Liver (tissue), 9 donors: ENCODE data around the gene THOC1. TPM values are rescaled to one million over a fixed set of nuclear protein-coding genes. Genes with fewer than 3 reads are reported as not detected.

Experiments used
- DNase-seq: peaks from one replicate; pipeline ENCODE4 v3.0.0-alpha.2; 2017; ENCODE audit warnings: low spot score
- H3K27ac ChIP-seq, 2 donors: one replicate each; pipeline ENCODE4 v1.7.0; 2013; ENCODE audit warnings: inconsistent platforms in 2 of 2, low read length in 2 of 2, control low read depth in 1 of 2, low read depth in 1 of 2, mild to moderate bottlenecking in 1 of 2
- H3K27me3 ChIP-seq, 4 donors: one replicate each; pipeline versions ENCODE4 v1.6.1 to v1.7.0; 2013; ENCODE audit warnings: low read length in 3 of 4, inconsistent platforms in 1 of 4, mild to moderate bottlenecking in 1 of 4, moderate library complexity in 1 of 4; ENCODE audit not compliant: control insufficient read depth in 4 of 4, insufficient read depth in 4 of 4
- H3K36me3 ChIP-seq, 4 donors: one replicate each; pipeline versions ENCODE4 v1.6.1 to v1.7.0; 2013; ENCODE audit warnings: low read length in 3 of 4, mild to moderate bottlenecking in 3 of 4, low read depth in 1 of 4, moderate library complexity in 1 of 4; ENCODE audit not compliant: control insufficient read depth in 4 of 4, insufficient read depth in 3 of 4
- H3K4me1 ChIP-seq, 4 donors: one replicate each; pipeline versions ENCODE4 v1.6.1 to v1.7.0; 2013; ENCODE audit warnings: low read length in 3 of 4, mild to moderate bottlenecking in 3 of 4, moderate library complexity in 1 of 4; ENCODE audit not compliant: control insufficient read depth in 4 of 4, insufficient read depth in 4 of 4
- H3K4me3 ChIP-seq, 3 donors: one replicate each; pipeline versions ENCODE4 v1.6.1 to v1.7.0; 2013; ENCODE audit warnings: low read length in 3 of 3, control low read depth in 1 of 3, low read depth in 1 of 3, mild to moderate bottlenecking in 1 of 3
- H3K9ac ChIP-seq, 2 donors: one replicate each; pipeline ENCODE4 v1.7.0; 2013; ENCODE audit warnings: low read length in 2 of 2, mild to moderate bottlenecking in 2 of 2, moderate library complexity in 2 of 2, control low read depth in 1 of 2, low read depth in 1 of 2
- H3K9me3 ChIP-seq, 4 donors: one replicate each; pipeline versions ENCODE4 v1.6.1 to v1.7.0; 2013; ENCODE audit warnings: low read length in 3 of 4; ENCODE audit not compliant: control insufficient read depth in 4 of 4
- ATF3 ChIP-seq: IDR thresholded peaks from 2 replicates; pipeline ENCODE4 v1.6.1; 2016; ENCODE audit warnings: antibody characterized with exemption
- CTCF ChIP-seq: fragments of 150-350 bp; IDR thresholded peaks from 2 replicates; pipeline ENCODE4 v1.5.1; 2017; ENCODE audit warnings: improper control_type of control experiment, low read depth, low read length; ENCODE audit not compliant: missing input control
- EGR1 ChIP-seq, 2 donors: IDR thresholded peaks; 2 replicates each; pipeline ENCODE4 v1.6.1; 2016 to 2018; ENCODE audit warnings: antibody characterized with exemption in 2 of 2, low read depth in 2 of 2
- FOXA1 ChIP-seq: IDR thresholded peaks from 2 replicates; pipeline ENCODE4 v1.6.1; 2016; ENCODE audit warnings: antibody characterized with exemption
- FOXA2 ChIP-seq: IDR thresholded peaks from 2 replicates; pipeline ENCODE4 v1.6.1; 2016; ENCODE audit warnings: antibody characterized with exemption
- GABPA ChIP-seq, 2 donors: IDR thresholded peaks in 1 of 2; conservative IDR thresholded peaks in 1 of 2; 2 replicates each; pipeline ENCODE4 v1.6.1; 2016; ENCODE audit warnings: antibody characterized with exemption in 2 of 2, mild to moderate bottlenecking in 1 of 2, moderate library complexity in 1 of 2
- HNF4A ChIP-seq, 2 donors: conservative IDR thresholded peaks; 2 replicates each; pipeline ENCODE4 v1.6.1; 2016; ENCODE audit warnings: antibody characterized with exemption in 2 of 2, mild to moderate bottlenecking in 2 of 2
- HNF4G ChIP-seq: IDR thresholded peaks from 2 replicates; pipeline ENCODE4 v1.6.1; 2016; ENCODE audit warnings: antibody characterized with exemption
- JUND ChIP-seq, 2 donors: IDR thresholded peaks; 2 replicates each; pipeline ENCODE4 v1.6.1; 2016; ENCODE audit warnings: antibody characterized with exemption in 2 of 2
- MAX ChIP-seq: IDR thresholded peaks from 2 replicates; pipeline ENCODE4 v1.6.1; 2016; ENCODE audit warnings: antibody characterized with exemption
- NR2F2 ChIP-seq: IDR thresholded peaks from 2 replicates; pipeline ENCODE4 v1.6.1; 2016; ENCODE audit warnings: antibody characterized with exemption
- RAD21 ChIP-seq, 2 donors: IDR thresholded peaks; 2 replicates each; pipeline ENCODE4 v1.6.1; 2016; ENCODE audit warnings: antibody characterized with exemption in 2 of 2, mild to moderate bottlenecking in 2 of 2
- REST ChIP-seq: IDR thresholded peaks from 2 replicates; pipeline ENCODE4 v1.6.1; 2016; ENCODE audit warnings: antibody characterized with exemption, mild to moderate bottlenecking
- RXRA ChIP-seq, 2 donors: IDR thresholded peaks; 2 replicates each; pipeline ENCODE4 v1.6.1; 2017 to 2018; ENCODE audit warnings: antibody characterized with exemption in 2 of 2, mild to moderate bottlenecking in 1 of 2
- SP1 ChIP-seq: IDR thresholded peaks from 2 replicates; pipeline ENCODE4 v1.6.1; 2018; ENCODE audit warnings: antibody characterized with exemption, mild to moderate bottlenecking
- TAF1 ChIP-seq: conservative IDR thresholded peaks from 2 replicates; pipeline ENCODE4 v1.6.1; 2016; ENCODE audit warnings: antibody characterized with exemption, mild to moderate bottlenecking
- YY1 ChIP-seq: IDR thresholded peaks from 2 replicates; pipeline ENCODE4 v1.6.1; 2016; ENCODE audit warnings: antibody characterized with exemption, mild to moderate bottlenecking
- ZBTB33 ChIP-seq: IDR thresholded peaks from 2 replicates; pipeline ENCODE4 v1.6.1; 2016; ENCODE audit warnings: antibody characterized with exemption
- WGBS: extraction: QIAGEN DNeasy Blood & Tissue Kit; methylation state at CpG from one replicate; pipeline ENCODE4 v1.1.7; 2013; 5-methylcytosine and 5-hydroxymethylcytosine counted together
- polyA plus RNA-seq, 2 donors: library from polyadenylated mRNA; stranded (reverse) in 1 of 2; unstranded in 1 of 2; fragments of 200-250 nt in 1 of 2; fragments of >200 nt in 1 of 2; fragmentation: Nextera tagmentation in 1 of 2; extraction: Ambion mirVana in 1 of 2; gene quantifications; one replicate each; pipeline versions ENCODE4 v1.2.1 to v1.2.3, GENCODE V29; 2013 to 2015
- total RNA-seq, 2 donors: library from RNA; depleted of rRNA; stranded (reverse); fragments of >200 nt; gene quantifications; one replicate each; pipeline ENCODE4 v1.2.3, GENCODE V29; 2014
- donor health status: healthy.
- donor health status: healthy.
- donor health status: healthy.
- donor health status: healthy.
- donor health status: healthy.

THOC1 gene
- total and polyA plus RNA-seq, 4 donors = 5.2 to 30.5 (median 22.0) TPM

GRCh38 chr18:255171-255570 lies 12.7 kb downstream of the THOC1 start:
- no peaks in the 10 kb centered on the region for H3K27me3 ChIP-seq
- no peaks in the 10 kb centered on the region for H3K4me1 ChIP-seq
- H3K27ac ChIP-seq = no peak overlapping the region
- no peaks in the 10 kb centered on the region for H3K9me3 ChIP-seq
- no peak overlapping the region for H3K9ac ChIP-seq
- DNase-seq = no peak
- peaks cover 2 to 73% (median 55%) of the 10 kb centered on the region in 4 donors for H3K36me3 ChIP-seq
- H3K4me3 ChIP-seq = no peak overlapping the region
- TF ChIP-seq SP1 (no peak), TAF1 (no peak), CTCF (no peak), HNF4G (no peak), JUND (IDR thresholded peaks at IDR 0.05) (no peak), FOXA1 (no peak), REST (no peak), ZBTB33 (no peak), RXRA (IDR thresholded peaks at IDR 0.05) (no peak), ATF3 (no peak), YY1 (no peak), EGR1 (IDR thresholded peaks at IDR 0.05; ENCODE audit: low read depth in 2 of 2) (no peak), NR2F2 (no peak), FOXA2 (no peak), RAD21 (IDR thresholded peaks at IDR 0.05) (no peak), HNF4A (conservative IDR thresholded peaks at IDR 0.05) (no peak), MAX (no peak), GABPA (IDR thresholded peaks at IDR 0.05 in 1 of 2, conservative IDR thresholded peaks at IDR 0.05 in 1 of 2) (no peak)
- 95% methylated on average over 4 of the region's 4 CpGs for WGBS
